HG02938 (cell line): Measurements from ENCODE around the gene TUFM.
"Not testable (repeated sequence)": the region's sequence is repeated elsewhere in the genome, so short reads cannot be mapped to it uniquely, and the experiment has no call there.

ENCODE experiments used
- ATAC-seq: cut with Tn5 transposase; IDR thresholded peaks from one replicate; pipeline ENCODE4 v1.9.1; 2021; ENCODE audit warnings: mild to moderate bottlenecking, moderate library complexity; ENCODE audit not compliant: unreplicated experiment

Gene TUFM

GRCh38 chr16:28807445-28808120, 38.6 kb downstream of the TUFM start:
- ATAC-seq, result not testable (repeated sequence)

DNA sequence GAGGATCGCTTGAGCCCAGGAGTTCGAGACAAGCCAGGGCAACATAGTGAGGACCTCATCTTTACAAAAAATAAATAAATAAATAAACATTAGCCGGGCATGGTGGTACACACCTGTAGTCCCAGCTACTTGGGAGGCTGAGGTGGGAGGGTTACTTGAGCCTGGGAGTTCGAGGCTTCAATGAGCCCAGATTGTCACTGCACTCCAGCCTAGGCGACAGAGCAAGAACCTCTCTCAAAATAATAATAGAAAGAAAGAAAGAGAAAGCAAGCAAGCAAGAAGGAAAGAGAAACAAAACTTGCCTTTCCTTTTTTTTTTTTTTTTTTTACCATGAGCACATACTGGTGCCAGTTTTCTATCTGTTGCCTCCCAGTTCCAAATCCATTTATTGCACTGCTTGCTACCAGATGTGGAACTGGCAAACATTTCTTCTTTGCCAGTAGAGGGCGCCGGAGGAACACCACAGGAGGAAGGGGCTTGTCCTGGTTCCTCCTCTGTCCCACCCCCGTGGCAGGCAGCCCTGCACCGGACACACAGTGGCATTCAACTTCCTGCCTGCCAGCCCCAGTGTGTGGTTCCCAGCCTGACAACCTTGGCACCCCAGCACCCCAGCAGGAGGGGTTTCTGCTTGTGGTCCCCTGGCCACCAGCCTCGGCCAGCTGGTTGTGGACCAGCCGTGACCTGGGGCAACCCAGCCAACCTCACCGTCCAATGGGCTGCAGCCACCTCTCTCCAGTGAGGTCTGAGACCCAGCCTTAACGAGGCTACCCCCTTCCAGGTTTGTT, 43.7 kb downstream of the TUFM start:
- not testable (repeated sequence) for ATAC-seq
